22Rv1 (cell line): ENCODE measurements around the gene UGGT2.

Experiments
- CTCF ChIP-seq: fragments of 450-650 bp; IDR thresholded peaks from 2 replicates; pipeline ENCODE4 v1.5.1; 2017; ENCODE audit warnings: mild to moderate bottlenecking
- ZFX ChIP-seq: fragments of 450-650 bp; IDR thresholded peaks from 2 replicates; pipeline ENCODE4 v1.6.1; 2017; ENCODE audit warnings: antibody characterized with exemption, borderline replicate concordance

DNA sequence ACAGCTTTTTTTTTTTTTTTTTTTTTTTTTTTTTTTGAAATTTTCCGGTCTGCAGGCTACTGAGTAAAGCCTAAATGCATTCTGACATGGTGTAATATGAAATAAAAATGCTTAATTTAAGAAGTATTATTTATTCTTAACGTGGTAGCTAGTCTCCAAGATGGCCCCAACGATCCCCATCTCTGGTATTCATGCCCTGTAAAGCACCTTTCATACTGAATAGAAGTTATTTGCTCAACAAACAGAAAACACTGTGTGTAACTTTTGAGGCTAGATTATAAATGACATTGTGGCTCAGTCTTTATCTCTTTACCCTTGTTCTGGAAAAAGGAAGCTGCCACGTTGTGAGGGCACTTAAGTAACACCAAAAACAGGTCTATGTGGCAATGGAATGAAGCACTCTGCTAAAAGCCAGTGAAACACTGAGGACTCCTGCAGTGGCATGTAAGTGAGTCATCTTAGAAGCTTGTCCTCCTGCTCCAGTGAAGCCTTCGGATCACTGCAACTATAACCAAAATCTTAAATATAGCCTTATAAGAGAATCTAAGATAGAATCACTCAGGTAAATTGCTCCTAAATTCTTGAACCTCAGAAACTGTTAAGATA lies 128.7 kb downstream of the UGGT2 start:
- TF ChIP-seq CTCF (no peak), ZFX (no peak)
